ENCODE measurements around the gene MOCS3.

The MOCS3 gene

GRCh38 chr20:50958615-50959542 is at the start of gene MOCS3:
MOCS3 (plus strand) TSS chr20:50958818; CDS start chr20:50958843, 25 bp downstream.
- peak; percentile 94 for DNase-seq

- DNase-seq = no peak
Observed at GRCh38 chr20:50909413-50909812, 49.2 kb upstream of the MOCS3 start.

GRCh38 chr20:50911030-50911429 is 47.6 kb upstream of the MOCS3 start:
- no peak for DNase-seq

GRCh38 chr20:50911716-50912115 is 46.9 kb upstream of the MOCS3 start:
- no peak for DNase-seq

- DNase-seq = no peak
Observed at GRCh38 chr20:50913690-50914375, 44.8 kb upstream of the MOCS3 start.

- DNase-seq = no peak
Observed at GRCh38 chr20:50915424-50915823, 43.2 kb upstream of the MOCS3 start.

GRCh38 chr20:50916257-50916656 is 42.4 kb upstream of the MOCS3 start:
- DNase-seq = no peak

- DNase-seq = no peak
Observed at GRCh38 chr20:50916934-50917333, 41.7 kb upstream of the MOCS3 start.

- DNase-seq = no peak
Observed at GRCh38 chr20:50918403-50918802, 40.2 kb upstream of the MOCS3 start.

GRCh38 chr20:50919567-50919966 is 39.1 kb upstream of the MOCS3 start:
- DNase-seq = no peak

- no peak for DNase-seq
Observed at GRCh38 chr20:50920997-50921396, 37.6 kb upstream of the MOCS3 start.

- no peak for DNase-seq
Observed at GRCh38 chr20:50921803-50922501, 36.7 kb upstream of the MOCS3 start.

- DNase-seq = no peak
Observed at GRCh38 chr20:50924261-50924920, 34.2 kb upstream of the MOCS3 start.

- DNase-seq = no peak
Observed at GRCh38 chr20:50926530-50926929, 32.1 kb upstream of the MOCS3 start.

GRCh38 chr20:50928469-50928868 is 30.1 kb upstream of the MOCS3 start:
- DNase-seq = no peak

- peak; percentile 92 for DNase-seq
Observed at GRCh38 chr20:50929299-50930138, 29.1 kb upstream of the MOCS3 start.

GRCh38 chr20:50930139-50930975 is 28.3 kb upstream of the MOCS3 start:
- DNase-seq = peak; percentile 57

- no peak for DNase-seq
Observed at GRCh38 chr20:50930976-50931305, 27.7 kb upstream of the MOCS3 start.

GRCh38 chr20:50931306-50932015 is 27.2 kb upstream of the MOCS3 start, which contains the start of gene ADNP:
ADNP (minus strand) TSS chr20:50931437; CDS start chr20:50903996, 27,441 bp downstream.
- DNase-seq = peak; percentile 93

- DNase-seq = no peak
Observed at GRCh38 chr20:50932016-50932485, 26.6 kb upstream of the MOCS3 start.

Data from NCI-H526 treated with DMSO at 0.1 percent for 48 hours (cell line).